IPS-18a (cell line): ENCODE results near the gene ENPP3.

Source experiments
- H3K27ac ChIP-seq: one replicate; pipeline ENCODE4 v1.5.1; 2013; ENCODE audit warnings: low read length
- H3K27me3 ChIP-seq: one replicate; pipeline ENCODE4 v1.6.1; 2013; ENCODE audit warnings: mild to moderate bottlenecking, low read length; ENCODE audit not compliant: control insufficient read depth, insufficient read depth
- H3K36me3 ChIP-seq: one replicate; pipeline ENCODE4 v1.6.1; 2013; ENCODE audit warnings: low read depth, low read length; ENCODE audit not compliant: control insufficient read depth
- H3K4me1 ChIP-seq: one replicate; pipeline ENCODE4 v1.6.1; 2013; ENCODE audit warnings: low read depth, low read length; ENCODE audit not compliant: control insufficient read depth
- H3K4me3 ChIP-seq: one replicate; pipeline ENCODE4 v1.5.1; 2013; ENCODE audit warnings: low read length
- H3K9ac ChIP-seq: one replicate; pipeline ENCODE4 v1.6.1; 2013; ENCODE audit warnings: mild to moderate bottlenecking, low read length, moderate library complexity
- H3K9me3 ChIP-seq: one replicate; pipeline ENCODE4 v1.6.1; 2013; ENCODE audit warnings: low read depth, low read length; ENCODE audit not compliant: control insufficient read depth

ENPP3 gene

DNA sequence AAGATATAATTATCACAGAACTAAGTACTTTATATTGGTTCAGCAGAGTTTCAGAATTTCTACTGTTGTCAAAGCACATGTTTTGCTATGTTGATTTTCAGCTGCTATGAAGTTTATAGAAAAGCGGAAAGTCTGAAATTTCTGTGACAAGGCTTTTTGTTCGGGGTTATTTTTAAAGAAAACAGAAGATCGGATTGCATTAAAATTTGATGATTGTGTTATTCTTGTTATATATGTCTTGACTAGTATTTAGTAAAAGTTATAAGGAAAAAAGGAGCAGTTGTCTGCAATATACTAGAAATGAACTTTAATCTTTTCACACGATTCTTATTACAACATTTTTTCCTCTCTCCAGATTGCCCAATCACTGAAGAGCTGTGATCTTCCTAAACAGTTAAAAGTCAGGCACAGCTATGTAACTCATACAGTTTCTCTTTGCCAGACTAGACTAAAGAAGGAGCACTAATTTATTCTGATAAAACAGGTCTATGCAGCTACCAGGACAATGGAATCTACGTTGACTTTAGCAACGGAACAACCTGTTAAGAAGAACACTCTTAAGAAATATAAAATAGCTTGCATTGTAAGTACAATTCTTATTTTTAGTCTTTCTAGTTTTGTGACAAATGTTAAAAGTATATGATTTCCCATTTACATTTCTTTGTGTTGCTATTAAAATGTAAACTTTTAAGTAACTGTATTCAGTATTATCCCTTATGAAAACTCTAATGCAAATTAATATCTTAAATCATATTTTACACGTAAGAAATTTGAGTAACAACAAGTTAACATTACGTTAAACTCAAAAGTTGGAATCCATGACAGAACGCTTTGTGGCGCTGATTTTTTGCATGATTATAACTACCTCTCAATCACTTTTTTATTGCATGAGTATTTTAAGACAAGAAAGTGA, at the start of gene ENPP3:
ENPP3 (plus strand) TSS at position 423 of the 913 bp plus-strand sequence; CDS start at position 506, 83 bp downstream.
- no peak within 1 kb of the TSS for H3K4me3 ChIP-seq
- no peak within 1 kb of the TSS for H3K9ac ChIP-seq
- no peaks in the 10 kb centered on the region for H3K27me3 ChIP-seq
- H3K27ac ChIP-seq, result no peak within 1 kb of the TSS
- H3K9me3 ChIP-seq, result no peaks in the 10 kb centered on the region
- H3K4me1 ChIP-seq, result no peaks in the 10 kb centered on the region
- H3K36me3 ChIP-seq, result no peaks in the 10 kb centered on the region

DNA sequence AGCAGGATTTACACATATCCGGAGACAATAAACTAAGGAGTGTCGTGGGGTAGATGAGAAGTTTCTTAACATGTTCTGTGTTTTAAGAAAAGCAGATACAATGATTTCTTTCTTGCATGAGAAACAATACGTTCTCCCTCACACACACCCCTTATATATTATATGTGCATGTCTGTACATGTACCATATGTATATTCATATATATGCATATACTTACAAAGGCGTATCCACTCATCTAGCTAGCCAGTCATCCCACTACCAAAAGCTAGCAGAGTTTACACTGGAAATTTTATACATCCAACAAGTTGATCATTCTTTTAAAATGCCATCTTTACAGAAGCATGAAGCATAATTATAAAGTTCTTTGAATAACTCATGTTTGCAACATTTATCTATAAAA, 49.2 kb upstream of the ENPP3 start:
- H3K4me3 ChIP-seq, result no peak overlapping the region
- peaks cover 36% of the 10 kb centered on the region for H3K36me3 ChIP-seq
- H3K9ac ChIP-seq, result no peak overlapping the region
- H3K9me3 ChIP-seq, result no peaks in the 10 kb centered on the region
- no peaks in the 10 kb centered on the region for H3K4me1 ChIP-seq
- no peaks in the 10 kb centered on the region for H3K27me3 ChIP-seq
- H3K27ac ChIP-seq, result no peak overlapping the region

DNA sequence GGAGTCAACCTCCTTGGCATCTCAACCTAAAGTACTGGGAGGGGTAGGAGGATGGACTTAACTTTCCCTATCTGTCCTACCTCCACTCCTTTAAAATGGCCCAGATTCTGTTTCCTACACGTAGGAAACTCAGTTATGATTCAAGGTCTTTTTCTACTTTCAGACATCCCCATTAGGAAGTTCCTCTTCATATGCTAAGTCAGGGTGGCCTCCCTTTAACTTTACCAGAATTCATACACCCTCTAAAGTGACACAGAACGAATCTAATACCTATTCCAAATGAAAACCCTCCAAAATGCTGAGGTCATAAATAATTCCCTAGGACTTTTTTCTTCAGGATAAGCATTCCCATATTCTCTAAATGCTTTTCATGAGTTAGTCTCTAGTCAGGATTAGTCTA, 48.5 kb upstream of the ENPP3 start:
- no peak overlapping the region for H3K9ac ChIP-seq
- no peak overlapping the region for H3K27ac ChIP-seq
- H3K4me1 ChIP-seq, result no peaks in the 10 kb centered on the region
- peaks cover 39% of the 10 kb centered on the region for H3K36me3 ChIP-seq
- no peaks in the 10 kb centered on the region for H3K9me3 ChIP-seq
- H3K27me3 ChIP-seq, result no peaks in the 10 kb centered on the region
- H3K4me3 ChIP-seq, result no peak overlapping the region

DNA sequence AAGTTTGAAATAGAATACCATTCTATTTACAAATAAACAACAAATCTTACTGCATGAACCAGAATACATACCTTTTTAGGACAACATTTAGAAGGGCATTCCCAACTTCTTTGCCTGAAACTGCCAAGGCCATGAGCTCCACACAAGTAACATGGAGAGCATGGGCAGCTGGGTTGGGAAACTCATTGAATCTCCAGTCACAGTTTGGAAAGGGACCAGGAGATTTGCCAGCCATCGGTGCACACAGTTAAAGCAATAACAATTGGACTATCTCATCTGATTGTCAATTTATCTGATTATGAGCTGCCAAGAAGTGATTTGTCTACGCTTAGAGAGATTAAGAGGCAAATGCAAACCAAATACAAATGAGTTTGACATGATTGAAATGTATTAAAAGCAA, 44.2 kb upstream of the ENPP3 start:
- no peaks in the 10 kb centered on the region for H3K4me1 ChIP-seq
- no peak overlapping the region for H3K9ac ChIP-seq
- H3K36me3 ChIP-seq, result peaks cover 52% of the 10 kb centered on the region
- H3K4me3 ChIP-seq, result no peak overlapping the region
- no peak overlapping the region for H3K27ac ChIP-seq
- no peaks in the 10 kb centered on the region for H3K27me3 ChIP-seq
- no peaks in the 10 kb centered on the region for H3K9me3 ChIP-seq

DNA sequence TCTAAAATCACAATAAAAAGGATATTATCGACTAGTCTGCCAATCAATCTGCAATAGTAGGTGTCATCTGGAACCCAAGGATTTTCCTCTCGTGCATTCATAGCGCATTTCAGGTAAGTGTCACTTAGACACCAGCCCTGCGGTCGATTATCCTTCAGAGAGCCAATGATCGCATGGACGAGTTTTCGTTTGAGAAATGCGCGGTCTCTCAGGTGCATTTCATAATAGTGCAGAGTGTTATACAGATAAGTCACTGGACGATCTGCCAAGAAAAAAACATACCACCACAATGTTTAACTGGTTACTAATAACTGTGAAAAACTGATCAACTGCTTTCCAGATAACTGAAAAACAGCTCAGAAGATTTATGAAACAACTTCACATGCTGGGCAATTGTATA, 43.0 kb upstream of the ENPP3 start:
- Histone ChIP-seq H3K4me1 (no peaks in the 10 kb centered on the region), H3K9me3 (no peaks in the 10 kb centered on the region), H3K9ac (no peak overlapping the region), H3K36me3 (peaks cover 57% of the 10 kb centered on the region), H3K27me3 (no peaks in the 10 kb centered on the region), H3K4me3 (no peak overlapping the region), H3K27ac (no peak overlapping the region)

DNA sequence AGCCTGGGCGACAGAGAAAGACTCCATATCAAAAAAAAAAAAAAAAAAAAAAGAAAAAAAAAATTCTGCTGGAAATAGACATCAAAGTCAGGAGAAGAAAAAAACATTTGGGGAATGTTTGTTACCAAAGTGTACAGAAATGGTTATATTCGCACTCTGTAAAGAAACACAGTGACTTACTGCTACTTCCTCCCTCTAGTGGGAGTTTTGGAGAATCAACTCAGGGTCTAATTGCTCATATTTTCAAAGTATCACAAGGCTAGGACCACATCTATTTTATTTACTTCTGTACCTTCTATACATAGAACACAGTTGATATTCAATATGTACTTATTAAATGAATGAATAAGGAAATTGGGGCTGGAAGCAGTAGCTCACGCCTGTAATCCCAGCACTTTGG, 39.7 kb upstream of the ENPP3 start:
- Histone ChIP-seq H3K27ac (no peak overlapping the region), H3K9me3 (no peaks in the 10 kb centered on the region), H3K4me3 (no peak overlapping the region), H3K9ac (no peak overlapping the region), H3K4me1 (no peaks in the 10 kb centered on the region), H3K27me3 (no peaks in the 10 kb centered on the region), H3K36me3 (peaks cover 71% of the 10 kb centered on the region)

DNA sequence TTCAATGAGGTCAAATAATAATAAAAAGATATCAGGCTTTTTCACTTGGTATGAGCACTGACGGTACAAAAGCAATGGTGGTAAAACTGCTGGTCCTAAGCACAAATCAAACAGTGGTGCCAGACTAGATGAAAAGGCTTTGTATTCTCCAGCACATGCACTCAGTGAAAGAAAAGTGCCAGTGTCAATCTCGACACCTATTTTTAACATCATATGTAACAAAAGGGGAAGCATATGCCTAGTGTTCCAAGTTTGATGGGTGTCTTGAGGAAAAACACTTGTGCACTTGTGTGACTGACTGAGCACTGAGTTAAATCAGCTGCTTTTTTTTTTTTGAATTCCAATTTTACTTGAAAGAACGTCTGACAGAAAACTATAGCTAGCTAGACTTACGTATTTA, 36.4 kb upstream of the ENPP3 start:
- Histone ChIP-seq H3K27me3 (no peaks in the 10 kb centered on the region), H3K4me1 (no peaks in the 10 kb centered on the region), H3K36me3 (peaks cover 69% of the 10 kb centered on the region), H3K27ac (no peak overlapping the region), H3K4me3 (no peak overlapping the region), H3K9me3 (no peaks in the 10 kb centered on the region), H3K9ac (no peak overlapping the region)

DNA sequence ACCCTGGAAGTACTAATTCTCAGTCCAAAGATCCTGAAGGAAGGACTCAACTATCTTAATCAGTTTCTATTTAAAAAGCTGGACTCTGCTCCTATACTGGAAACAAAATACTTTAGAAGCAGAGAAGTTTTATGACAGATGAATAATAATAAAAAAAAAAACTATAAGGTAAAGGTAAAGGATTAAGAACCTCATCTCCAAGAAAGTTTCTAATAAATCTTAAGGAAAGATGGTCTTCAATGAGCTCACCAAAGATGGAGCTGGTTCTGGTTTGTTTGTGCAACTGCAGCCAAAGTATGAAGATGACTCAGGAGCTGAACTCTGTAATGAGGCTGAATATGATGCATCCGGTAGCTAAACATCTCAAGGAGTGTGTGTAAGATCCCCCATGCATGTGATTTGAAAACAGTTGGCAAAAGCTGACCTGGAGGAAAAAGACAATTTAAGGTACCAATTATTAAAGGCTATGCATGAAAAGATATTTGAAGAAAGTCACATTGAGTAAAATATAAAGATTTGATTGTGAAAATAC, 34.3 kb upstream of the ENPP3 start:
- H3K27ac ChIP-seq, result no peak overlapping the region

DNA sequence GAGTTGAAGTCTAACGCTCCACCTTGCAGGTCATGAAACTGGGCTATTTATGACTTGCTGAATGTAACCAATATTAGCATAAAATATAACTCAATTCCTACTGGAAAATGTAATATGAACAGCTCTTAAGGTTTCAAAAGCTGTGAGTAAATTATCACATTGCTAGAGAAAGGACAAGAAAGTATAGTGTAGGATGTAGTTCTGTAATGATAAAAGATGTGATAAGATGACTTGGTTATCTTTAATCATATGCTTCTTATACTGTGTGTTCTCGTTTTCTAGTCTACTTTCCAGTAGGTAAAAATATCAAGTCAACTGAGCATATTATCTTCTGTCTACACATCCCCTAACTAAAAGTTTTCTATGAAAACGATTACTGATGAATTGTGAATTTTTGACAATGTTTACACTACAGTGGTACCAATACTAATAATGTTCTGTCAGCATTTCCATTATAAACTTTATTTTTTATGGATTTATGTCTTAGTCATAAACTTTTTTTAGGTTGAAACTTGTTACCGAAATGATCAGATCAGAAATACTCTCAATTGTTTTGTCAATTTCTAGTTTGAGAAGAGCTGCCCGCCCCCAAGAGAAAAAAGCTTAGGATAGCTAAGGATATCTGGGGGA, 23.7 kb upstream of the ENPP3 start:
- no peaks in the 10 kb centered on the region for H3K4me1 ChIP-seq
- H3K27me3 ChIP-seq, result no peaks in the 10 kb centered on the region
- peaks cover 47% of the 10 kb centered on the region for H3K36me3 ChIP-seq
- H3K9ac ChIP-seq, result no peak overlapping the region
- no peak overlapping the region for H3K27ac ChIP-seq
- H3K9me3 ChIP-seq, result no peaks in the 10 kb centered on the region
- no peak overlapping the region for H3K4me3 ChIP-seq

More for the DNA sequence above, 34.3 kb upstream of the ENPP3 start:
- Histone ChIP-seq H3K27me3 (no peaks in the 10 kb centered on the region), H3K36me3 (peaks cover 71% of the 10 kb centered on the region), H3K9ac (no peak overlapping the region), H3K4me1 (no peaks in the 10 kb centered on the region), H3K4me3 (no peak overlapping the region), H3K9me3 (no peaks in the 10 kb centered on the region)

DNA sequence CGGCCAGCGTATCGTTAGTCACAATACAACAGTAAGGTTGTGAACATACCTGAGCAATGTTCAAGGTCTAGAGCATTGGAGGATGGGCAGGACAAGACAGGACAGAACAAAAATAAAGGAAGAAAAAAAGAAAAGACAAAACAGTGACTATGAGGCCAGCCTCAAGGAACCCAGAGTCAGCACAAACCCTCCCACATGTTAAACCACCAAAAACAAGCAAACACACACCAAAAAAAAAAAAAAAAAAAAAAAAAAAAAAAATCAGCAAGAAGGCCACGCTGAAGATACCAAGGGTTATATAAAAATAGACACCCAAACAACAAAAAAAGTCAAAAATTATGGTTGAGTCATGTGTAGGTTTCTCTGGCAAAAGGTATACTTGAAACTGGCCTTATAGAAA, 21.8 kb upstream of the ENPP3 start:
- Histone ChIP-seq H3K27me3 (no peaks in the 10 kb centered on the region), H3K9ac (no peak overlapping the region), H3K36me3 (peaks cover 55% of the 10 kb centered on the region)

DNA sequence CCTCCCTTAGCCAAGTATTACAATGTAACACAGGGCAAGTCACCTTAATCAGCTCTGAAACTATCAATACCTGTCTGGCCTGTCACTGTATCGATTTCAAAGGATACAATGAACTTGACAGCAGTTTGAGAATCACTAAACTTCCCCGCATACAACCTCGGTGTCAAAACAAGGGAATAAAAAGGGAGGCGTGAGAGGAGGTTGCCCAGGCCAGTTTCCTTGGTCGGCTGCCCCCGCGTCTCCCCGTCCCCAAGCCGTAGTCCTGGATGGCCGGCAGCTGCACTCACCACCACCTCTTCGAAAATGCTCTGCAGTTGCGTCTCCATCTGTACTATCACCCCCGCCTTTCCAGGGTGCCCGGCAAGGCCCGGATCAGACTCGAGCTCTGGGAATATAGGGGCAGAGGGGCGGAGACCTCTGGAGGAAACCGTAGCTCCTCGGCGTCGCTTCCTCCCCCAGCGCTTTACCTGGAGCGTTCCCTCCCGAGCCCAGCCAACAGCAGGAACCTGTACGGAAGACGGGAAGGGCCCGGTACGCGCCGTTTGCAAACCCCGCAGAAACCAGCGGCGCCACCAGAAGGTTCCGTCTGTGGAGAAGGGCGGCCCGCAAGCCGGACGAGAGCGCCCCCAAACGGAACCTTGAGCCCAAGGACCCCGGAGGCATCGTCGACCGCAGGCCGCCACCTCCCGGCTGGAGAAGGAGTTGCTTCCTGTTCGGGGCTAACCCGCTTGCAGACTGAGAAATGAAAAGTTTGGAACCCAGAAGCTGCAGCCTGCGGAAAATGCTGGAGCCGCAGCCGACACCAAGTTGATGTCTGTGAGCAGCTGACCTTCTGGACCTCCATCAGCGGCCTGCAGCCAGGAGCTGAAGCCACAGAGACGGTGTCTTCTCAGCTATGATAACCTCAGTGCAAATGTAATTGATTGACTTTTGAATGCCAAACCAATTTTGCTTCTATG, 9.1 kb upstream of the ENPP3 start, which contains the start of gene MED23:
MED23 (minus strand) TSS at position 519 of the 959 bp plus-strand sequence; CDS start at position 326, 193 bp downstream.
- Histone ChIP-seq H3K9me3 (no peaks in the 10 kb centered on the region), H3K4me1 (no peaks in the 10 kb centered on the region), H3K27me3 (no peaks in the 10 kb centered on the region), H3K4me3 (peak within 1 kb of the TSS; percentile 94), H3K9ac (peak within 1 kb of the TSS; percentile 60), H3K27ac (no peak within 1 kb of the TSS), H3K36me3 (peaks cover 15% of the 10 kb centered on the region)

More for the DNA sequence above, 21.8 kb upstream of the ENPP3 start:
- no peak overlapping the region for H3K4me3 ChIP-seq
- H3K4me1 ChIP-seq, result no peaks in the 10 kb centered on the region
- H3K9me3 ChIP-seq, result no peaks in the 10 kb centered on the region
- H3K27ac ChIP-seq, result no peak overlapping the region
